ENCODE measurements around the gene ARL13B. TPM values are rescaled to one million over a fixed set of nuclear protein-coding genes. Genes with fewer than 3 reads are reported as not detected.
"Not testable (repeated sequence)": the region's sequence is repeated elsewhere in the genome, so short reads cannot be mapped to it uniquely, and the experiment has no call there.

Gene ARL13B
- total RNA-seq, 1 experiment from 2014 or later: 15.4 TPM

GRCh38 chr3:94062513-94063404, 82.8 kb downstream of the ARL13B start, which contains the start of the genes DHFR2 and NSUN3:
Gene DHFR2 (minus strand): TSS chr3:94062916. CDS start chr3:94061511, 1,405 bp downstream.
Gene NSUN3 (plus strand): TSS chr3:94063061. CDS start chr3:94063127, 66 bp downstream.
- peak; percentile 97 for DNase-seq (ENCODE audit: low read depth)

- DNase-seq (ENCODE audit: low read depth): peak; percentile 5
Measured at GRCh38 chr3:94063496-94064119, 83.7 kb downstream of the ARL13B start.

GRCh38 chr3:94064243-94064860, 84.4 kb downstream of the ARL13B start:
- DNase-seq (ENCODE audit: low read depth): no peak

GRCh38 chr3:94065122-94065521, 85.2 kb downstream of the ARL13B start:
- DNase-seq (ENCODE audit: low read depth): no peak

GRCh38 chr3:94065819-94066480, 86.0 kb downstream of the ARL13B start:
- DNase-seq (ENCODE audit: low read depth): no peak

GRCh38 chr3:94066506-94067500, 86.8 kb downstream of the ARL13B start:
- no peak for DNase-seq (ENCODE audit: low read depth)

GRCh38 chr3:94069194-94069813, 89.3 kb downstream of the ARL13B start:
- no peak for DNase-seq (ENCODE audit: low read depth)

- DNase-seq (ENCODE audit: low read depth): no peak
Measured at GRCh38 chr3:94070341-94070911, 90.5 kb downstream of the ARL13B start.

GRCh38 chr3:94071713-94072284, 91.8 kb downstream of the ARL13B start:
- no peak for DNase-seq (ENCODE audit: low read depth)

GRCh38 chr3:94076055-94076454, 96.1 kb downstream of the ARL13B start:
- no peak for DNase-seq (ENCODE audit: low read depth)

- not testable (repeated sequence) for DNase-seq (ENCODE audit: low read depth)
Measured at GRCh38 chr3:94080552-94080951, 100.6 kb downstream of the ARL13B start.

- no peak for DNase-seq (ENCODE audit: low read depth)
Measured at GRCh38 chr3:94081884-94082283, 101.9 kb downstream of the ARL13B start.

GRCh38 chr3:94082391-94082937, 102.5 kb downstream of the ARL13B start:
- DNase-seq (ENCODE audit: low read depth): peak; percentile 8

GRCh38 chr3:94083261-94083660, 103.3 kb downstream of the ARL13B start:
- DNase-seq (ENCODE audit: low read depth): no peak

- DNase-seq (ENCODE audit: low read depth): no peak
Measured at GRCh38 chr3:94089126-94089525, 109.2 kb downstream of the ARL13B start.

- no peak for DNase-seq (ENCODE audit: low read depth)
Measured at GRCh38 chr3:94092086-94092485, 112.1 kb downstream of the ARL13B start.

- no peak for DNase-seq (ENCODE audit: low read depth)
Measured at GRCh38 chr3:94093151-94093550, 113.2 kb downstream of the ARL13B start.

GRCh38 chr3:94095111-94095510, 115.2 kb downstream of the ARL13B start:
- DNase-seq (ENCODE audit: low read depth): no peak

GRCh38 chr3:94098452-94098851, 118.5 kb downstream of the ARL13B start:
- DNase-seq (ENCODE audit: low read depth): no peak

Data from Daoy (cell line).